WTC11 (cell line): Measurements from ENCODE around the gene PLEKHO2.

Experiments used
- SOX15 ChIP-seq: fragments of 250-450 bp; sonication (Bioruptor Pico); IDR thresholded peaks from 2 replicates; pipeline ENCODE4 v1.9.0; 2021; ENCODE audit warnings: mild to moderate bottlenecking
- SP1 ChIP-seq: sonication (generic); formaldehyde crosslinking; conservative IDR thresholded peaks from 2 replicates; pipeline ENCODE4 v1.8.1; 2022; ENCODE audit warnings: missing genetic modification reagents
- TCF7 ChIP-seq: sonication (generic); formaldehyde crosslinking; IDR thresholded peaks from 2 replicates; pipeline ENCODE4 v1.8.0; 2022; ENCODE audit warnings: mild to moderate bottlenecking, low read depth, missing genetic modification reagents, moderate library complexity
- TF ChIP-seq, protein P1 (sequence below): fragments of 200-600 bp; IDR thresholded peaks from 2 replicates; pipeline ENCODE4 v1.8.0; 2022; ENCODE audit warnings: antibody characterized with exemption

DNA sequence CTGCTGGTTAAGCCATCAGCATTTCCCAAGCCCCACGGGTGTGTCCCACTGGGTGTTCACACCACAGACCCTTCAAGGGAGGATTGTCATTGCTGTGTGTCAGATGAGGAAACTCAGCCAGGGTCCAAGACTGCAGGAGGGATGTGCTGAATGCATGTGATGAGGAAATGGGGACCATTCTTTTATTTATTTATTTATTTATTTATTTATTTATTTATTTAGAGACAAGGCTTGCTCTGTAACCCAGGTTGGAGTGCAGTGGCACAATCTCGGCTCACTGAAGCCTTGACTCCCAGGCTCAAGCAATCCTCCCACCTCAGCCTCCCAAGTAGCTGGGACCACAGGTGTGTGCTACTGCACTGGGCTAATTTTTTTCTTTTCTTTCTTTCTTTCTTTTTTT is 37.1 kb upstream of the PLEKHO2 start:
- no peak for TF ChIP-seq SP1 (CRISPR knock-in tag)
- TF ChIP-seq, protein P1, sequence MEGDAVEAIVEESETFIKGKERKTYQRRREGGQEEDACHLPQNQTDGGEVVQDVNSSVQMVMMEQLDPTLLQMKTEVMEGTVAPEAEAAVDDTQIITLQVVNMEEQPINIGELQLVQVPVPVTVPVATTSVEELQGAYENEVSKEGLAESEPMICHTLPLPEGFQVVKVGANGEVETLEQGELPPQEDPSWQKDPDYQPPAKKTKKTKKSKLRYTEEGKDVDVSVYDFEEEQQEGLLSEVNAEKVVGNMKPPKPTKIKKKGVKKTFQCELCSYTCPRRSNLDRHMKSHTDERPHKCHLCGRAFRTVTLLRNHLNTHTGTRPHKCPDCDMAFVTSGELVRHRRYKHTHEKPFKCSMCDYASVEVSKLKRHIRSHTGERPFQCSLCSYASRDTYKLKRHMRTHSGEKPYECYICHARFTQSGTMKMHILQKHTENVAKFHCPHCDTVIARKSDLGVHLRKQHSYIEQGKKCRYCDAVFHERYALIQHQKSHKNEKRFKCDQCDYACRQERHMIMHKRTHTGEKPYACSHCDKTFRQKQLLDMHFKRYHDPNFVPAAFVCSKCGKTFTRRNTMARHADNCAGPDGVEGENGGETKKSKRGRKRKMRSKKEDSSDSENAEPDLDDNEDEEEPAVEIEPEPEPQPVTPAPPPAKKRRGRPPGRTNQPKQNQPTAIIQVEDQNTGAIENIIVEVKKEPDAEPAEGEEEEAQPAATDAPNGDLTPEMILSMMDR = no peak
- TF ChIP-seq SOX15 (CRISPR knock-in tag) = no peak
- TF ChIP-seq TCF7 (CRISPR knock-in tag) = no peak
